Panc1 (cell line): ENCODE measurements around the gene CCNL2. TPM values are rescaled to one million over a fixed set of nuclear protein-coding genes. Genes with fewer than 3 reads are reported as not detected.
A peak's percentile ranks its signal among the peaks of the same experiment; 100 is the strongest.

Experiments used
- ATAC-seq: fragments of 200-7000 bp; cut with Tn5 transposase; 2 replicates; pipeline ENCODE4 v1.9.1; 2020; ENCODE audit warnings: mild to moderate bottlenecking, moderate library complexity
- BruUV-seq: library from RNA; stranded (reverse); fragments of 400-500 nt; replicated peaks from 2 replicates; lab custom pipeline; 2021; lab: Mats Ljungman, UMichigan
- CTCF ChIA-PET: fragments of 300-600 bp; sonication (Branson Sonifier 250); formaldehyde crosslinking; loops from one replicate; lab custom pipeline; 2022; ENCODE audit warnings: antibody characterized with exemption; lab: Charles Lee
- POLR2A ChIA-PET: fragments of 300-600 bp; sonication (Branson Sonifier 250); formaldehyde crosslinking; loops from one replicate; lab custom pipeline; 2022; ENCODE audit warnings: antibody characterized with exemption; lab: Charles Lee
- DNase-seq: peaks from one replicate; pipeline ENCODE4 v3.0.0-alpha.2; 2010; ENCODE audit warnings: low read depth, low spot score
- H3K27ac ChIP-seq: 2 replicates; pipeline ENCODE4 v1.5.1; 2011; ENCODE audit warnings: mild to moderate bottlenecking, low read length, inconsistent platforms
- H3K27me3 ChIP-seq: fragments of 200-500 bp; sonication (Bioruptor generic); 2 replicates; pipeline ENCODE4 v1.6.0; 2014; ENCODE audit warnings: low read length, inconsistent platforms; ENCODE audit not compliant: control insufficient read depth, insufficient read depth
- H3K36me3 ChIP-seq: fragments of 200-500 bp; sonication (Bioruptor generic); 2 replicates; pipeline ENCODE4 v1.5.1; 2014; ENCODE audit warnings: inconsistent platforms, mild to moderate bottlenecking, low read length, moderate library complexity; ENCODE audit not compliant: control insufficient read depth, insufficient read depth
- H3K4me1 ChIP-seq: 2 replicates; pipeline ENCODE4 v1.5.1; 2011; ENCODE audit warnings: inconsistent platforms, mild to moderate bottlenecking, low read length, moderate library complexity; ENCODE audit not compliant: control insufficient read depth, insufficient read depth
- H3K4me3 ChIP-seq, 2 experiments: 2 replicates each; pipeline ENCODE4 v1.5.1; 2011 to 2012; ENCODE audit warnings: low read depth in 2 of 2, low read length in 2 of 2, mild to moderate bottlenecking in 2 of 2, inconsistent platforms in 1 of 2, moderate library complexity in 1 of 2
- H3K9me3 ChIP-seq: fragments of 200-500 bp; sonication (Bioruptor generic); 2 replicates; pipeline ENCODE4 v1.5.1; 2014; ENCODE audit warnings: low read depth, mild to moderate bottlenecking, inconsistent platforms, low read length, moderate library complexity; ENCODE audit not compliant: control insufficient read depth, insufficient read depth
- CTCF ChIP-seq: fragments of 450-650 bp; IDR thresholded peaks from 2 replicates; pipeline ENCODE4 v1.5.1; 2017; ENCODE audit warnings: mild to moderate bottlenecking
- POLR2AphosphoS5 ChIP-seq: IDR thresholded peaks from 2 replicates; pipeline ENCODE4 v1.6.1; 2012; ENCODE audit warnings: mild to moderate bottlenecking, low read depth, low read length, moderate library complexity
- REST ChIP-seq, 2 experiments: IDR thresholded peaks; 2 replicates each; pipeline ENCODE4 v1.6.1; 2011 to 2012; ENCODE audit warnings: low read depth in 2 of 2, control low read depth in 1 of 2, low read length in 1 of 2, mild to moderate bottlenecking in 1 of 2, moderate library complexity in 1 of 2; ENCODE audit not compliant: insufficient read depth in 1 of 2
- SIN3A ChIP-seq: IDR thresholded peaks from 2 replicates; pipeline ENCODE4 v1.6.1; 2012; ENCODE audit warnings: low read depth, mild to moderate bottlenecking, low read length, moderate library complexity, borderline replicate concordance; ENCODE audit not compliant: insufficient read depth
- TCF7L2 ChIP-seq: IDR thresholded peaks from 2 replicates; pipeline ENCODE4 v1.6.1; 2011; ENCODE audit warnings: mild to moderate bottlenecking, low read depth, low read length, inconsistent platforms
- in situ Hi-C: cut with HindIII; loops from 2 replicates; pipeline ENCODE4 v1.10.0; 2016; ENCODE audit warnings: low sequenced_read_pairs, low pct_unique_long_range_greater_than_20kb
- intact Hi-C: fragments of 100-400 bp; cut with micrococcal nuclease; formaldehyde crosslinking; loops from one replicate; pipeline ENCODE4 v1.10.0; 2022; ENCODE audit not compliant: unreplicated experiment
- total RNA-seq: library from RNA; stranded (reverse); gene quantifications from one replicate; pipeline ENCODE4 v1.2.1, GENCODE V29; 2021; ENCODE audit not compliant: unreplicated experiment

The CCNL2 gene
- total RNA-seq, 1 experiment from 2014 or later, result 297 TPM

GRCh38 chr1:1344655-1345361 is 54.3 kb downstream of the CCNL2 start:
- Histone ChIP-seq H3K27ac (peak overlapping the region; percentile 93), H3K4me1 (peaks cover 40% of the 10 kb centered on the region), H3K36me3 (no peaks in the 10 kb centered on the region; the same call in 1 of the 2 replicates), H3K27me3 (no peaks in the 10 kb centered on the region), H3K9me3 (no peaks in the 10 kb centered on the region), H3K4me3 (peak overlapping the region in 1 of 2 experiments; percentile 85; a peak in 2 of 4 replicates)
- BruUV-seq, result no TSS peak
- ChIA-PET CTCF (interaction anchor here (2.2 kb wide), 1 partner anchor 27 kb away, joined by 8 read pairs; no protein-coding TSS in a partner anchor), POLR2A (no interaction called here)
- peak; percentile 88 for TF ChIP-seq CTCF
- peak in 1 of 2 experiments; percentile 5; a peak in 1 of 4 replicates for TF ChIP-seq REST (IDR thresholded peaks at IDR 0.05; ENCODE audit: insufficient read depth in 1 of 2, low read depth in 2 of 2, low read length in 1 of 2)
- TF ChIP-seq SIN3A, result no peak
- no peak for TF ChIP-seq POLR2AphosphoS5
- peak; percentile 74 for ATAC-seq
- intact Hi-C loops (no loop called here), in situ Hi-C loops (no loop called here)
- DNase-seq, result peak; percentile 84

- H3K27ac ChIP-seq, result peak overlapping the region; percentile 93
These were observed 55.2 kb downstream of the CCNL2 start for GRCh38 chr1:1343811-1344421.

More at GRCh38 chr1:1343811-1344421, 55.2 kb downstream of the CCNL2 start:
- H3K9me3 ChIP-seq, result no peaks in the 10 kb centered on the region
- H3K4me1 ChIP-seq, result peaks cover 40% of the 10 kb centered on the region
- H3K36me3 ChIP-seq, result no peaks in the 10 kb centered on the region; the same call in 1 of the 2 replicates
- TF ChIP-seq SIN3A (no peak), TCF7L2 (no peak), REST (IDR thresholded peaks at IDR 0.05; ENCODE audit: insufficient read depth in 1 of 2, low read depth in 2 of 2, low read length in 1 of 2) (no peak), CTCF (no peak), POLR2AphosphoS5 (no peak)
- intact Hi-C loops (no loop called here), in situ Hi-C loops (no loop called here)
- no peak overlapping the region; a peak in 1 of 4 replicates for H3K4me3 ChIP-seq
- ChIA-PET POLR2A (no interaction called here), CTCF (no interaction called here)
- BruUV-seq, result no TSS peak
- no peaks in the 10 kb centered on the region for H3K27me3 ChIP-seq
- no peak for ATAC-seq
- DNase-seq, result no peak
